Pancreas (tissue), 10 donors: ENCODE measurements around the gene FAM114A1. TPM values are rescaled to one million over a fixed set of nuclear protein-coding genes. Genes with fewer than 3 reads are reported as not detected.
A peak's percentile ranks its signal among the peaks of the same experiment; 100 is the strongest.

Experiments
- ATAC-seq, 4 donors: fragments of 200-7000 bp; cut with Tn5 transposase; one replicate each; pipeline versions ENCODE4 v1.8.0 to v1.9.1; 2020; ENCODE audit warnings: mild to moderate bottlenecking in 4 of 4, moderate library complexity in 4 of 4
- DNase-seq, 6 donors: peaks; one replicate each; pipeline ENCODE4 v3.0.0-alpha.2; 2020
- FAIRE-seq: peaks from 2 replicates; lab custom pipeline; 2012; peaks lifted over from hg19 to GRCh38; lab: Jason Lieb, UNC
- H3K27ac ChIP-seq, 4 donors: fragments of 200-600 bp; sonication (generic); 1 replicate in 3 of 4; 2 replicates in 1 of 4; pipeline versions ENCODE4 v1.5.0 to v1.8.0; 2020
- H3K27me3 ChIP-seq, 4 donors: fragments of 200-600 bp; one replicate each; pipeline ENCODE4 v1.8.0; 2021
- H3K36me3 ChIP-seq, 3 donors: fragments of 200-600 bp; sonication (generic) in 1 of 3; one replicate each; pipeline versions ENCODE4 v1.5.0 to v1.8.0; 2020 to 2021
- H3K4me1 ChIP-seq, 3 donors: fragments of 200-600 bp; one replicate each; pipeline ENCODE4 v1.8.0; 2021
- H3K4me3 ChIP-seq, 4 donors: fragments of 200-600 bp; sonication (generic) in 2 of 4; one replicate each; pipeline versions ENCODE4 v1.5.0 to v1.8.0; 2020 to 2021
- H3K9me3 ChIP-seq, 4 donors: fragments of 200-600 bp; one replicate each; pipeline ENCODE4 v1.8.0; 2021
- WGBS, 2 donors: extraction: QIAGEN DNeasy Blood & Tissue Kit; methylation state at CpG; one replicate each; pipeline ENCODE4 v1.1.7; 2013; 5-methylcytosine and 5-hydroxymethylcytosine counted together
- intact Hi-C, 3 donors: fragments of 100-400 bp; cut with DNase I; formaldehyde crosslinking; loops; one replicate each; pipeline versions ENCODE4 v1.11.1 to v1.14.2; 2022
- polyA plus RNA-seq, 2 donors: library from polyadenylated mRNA; stranded (reverse); fragments of 200-250 nt; gene quantifications; one replicate each; pipeline ENCODE4 v1.2.3, GENCODE V29; 2013
- total RNA-seq, 6 donors: library from RNA; stranded (reverse); fragmentation: NEBNext Ultra II Directional in 4 of 6; extraction: Animal tissue kit (Norgen Biotek cat#: 25700) in 4 of 6; gene quantifications; one replicate each; pipeline versions ENCODE4 v1.2.1 to v1.2.4, GENCODE V29; 2021 to 2023
- TF ChIP-seq, protein P1 (sequence below), 4 donors: fragments of 200-600 bp; sonication (generic) in 3 of 4; IDR thresholded peaks; one replicate each; pipeline versions ENCODE4 v1.5.0 to v1.8.0; 2021; ENCODE audit warnings: antibody characterized with exemption in 4 of 4
- donor health status: healthy with polysubstance abuse.
- donor health status: DM: no; HTN: no; CAD: no; lungs with moderate emphysema.
- donor health status: DM: no; HTN: no; CAD: no.
- donor health status: control.
- donor health status: control.
- donor health status: Bipolar disorder and iron deficiency.
- donor health status: DM: yes; HTN: yes; CAD: no.
- donor health status: DM: no; HTN: no; CAD: no.
- donor health status: DM: no; HTN: no; CAD: no.
- donor health status: DM: yes; HTN: yes; CAD: no.

The FAM114A1 gene
- total and polyA plus RNA-seq, 8 donors = 8.0 to 42.8 (median 20.3) TPM

DNA sequence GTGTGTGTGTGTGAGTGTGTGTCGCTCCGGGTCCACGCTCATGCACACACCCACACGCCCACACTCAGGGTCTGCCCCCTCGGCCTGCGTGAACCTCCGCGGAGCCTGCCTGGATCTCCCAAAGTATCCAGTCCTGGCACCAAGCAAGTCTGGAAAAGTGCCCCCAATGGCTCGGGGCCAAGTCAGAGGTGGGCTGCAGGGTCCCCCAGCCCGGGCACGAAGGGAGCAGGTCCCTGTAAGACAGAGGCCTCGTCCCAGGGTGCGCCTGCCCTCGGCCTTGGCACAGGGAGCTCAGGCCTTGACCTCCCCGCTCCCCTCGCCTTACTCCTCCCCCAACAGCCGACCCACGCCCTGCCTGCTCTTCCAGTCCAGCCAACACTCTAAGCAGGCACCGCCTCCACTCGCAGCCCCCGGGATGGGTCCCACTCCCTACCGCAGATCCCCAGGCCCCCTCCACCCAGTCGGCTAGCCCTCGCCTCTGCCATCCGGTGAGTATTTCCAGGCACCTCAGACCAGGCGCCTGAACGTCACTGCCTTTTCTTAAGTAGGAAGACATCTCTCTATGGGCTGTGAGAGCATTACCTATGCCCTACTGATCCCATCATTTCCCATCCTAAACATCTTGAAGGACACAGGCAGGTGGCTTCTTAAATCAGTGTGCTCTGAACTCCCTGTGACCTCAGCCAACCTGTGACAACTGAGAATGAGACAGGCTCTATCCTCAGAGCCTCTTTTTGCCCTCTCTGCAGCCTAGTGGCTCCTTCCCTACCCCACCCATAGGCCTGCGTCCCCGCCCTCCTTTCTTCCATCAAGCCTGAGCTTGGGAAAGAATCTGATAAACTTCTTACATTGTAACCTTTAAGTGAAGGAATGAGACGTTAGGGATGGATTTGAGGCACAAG, 704 bp downstream of the FAM114A1 start:
- intact Hi-C loops = loop anchor here in 1 of 3 donors (10.0 kb wide), 1 partner anchor 104 kb away; no protein-coding TSS in a partner anchor
- H3K27me3 ChIP-seq = no peaks in the 10 kb centered on the region
- H3K4me3 ChIP-seq = peak overlapping the region; percentile 63 to 83 (median 76)
- no peaks in the 10 kb centered on the region for H3K36me3 ChIP-seq
- 9 to 12% methylated on average over 27 to 30 of the region's 30 CpGs for WGBS, 2 donors
- FAIRE-seq (no peak), ATAC-seq (peak; percentile 30 to 56 (median 50)), DNase-seq (peak; percentile 34 to 86 (median 66))
- TF ChIP-seq, protein P1, sequence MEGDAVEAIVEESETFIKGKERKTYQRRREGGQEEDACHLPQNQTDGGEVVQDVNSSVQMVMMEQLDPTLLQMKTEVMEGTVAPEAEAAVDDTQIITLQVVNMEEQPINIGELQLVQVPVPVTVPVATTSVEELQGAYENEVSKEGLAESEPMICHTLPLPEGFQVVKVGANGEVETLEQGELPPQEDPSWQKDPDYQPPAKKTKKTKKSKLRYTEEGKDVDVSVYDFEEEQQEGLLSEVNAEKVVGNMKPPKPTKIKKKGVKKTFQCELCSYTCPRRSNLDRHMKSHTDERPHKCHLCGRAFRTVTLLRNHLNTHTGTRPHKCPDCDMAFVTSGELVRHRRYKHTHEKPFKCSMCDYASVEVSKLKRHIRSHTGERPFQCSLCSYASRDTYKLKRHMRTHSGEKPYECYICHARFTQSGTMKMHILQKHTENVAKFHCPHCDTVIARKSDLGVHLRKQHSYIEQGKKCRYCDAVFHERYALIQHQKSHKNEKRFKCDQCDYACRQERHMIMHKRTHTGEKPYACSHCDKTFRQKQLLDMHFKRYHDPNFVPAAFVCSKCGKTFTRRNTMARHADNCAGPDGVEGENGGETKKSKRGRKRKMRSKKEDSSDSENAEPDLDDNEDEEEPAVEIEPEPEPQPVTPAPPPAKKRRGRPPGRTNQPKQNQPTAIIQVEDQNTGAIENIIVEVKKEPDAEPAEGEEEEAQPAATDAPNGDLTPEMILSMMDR (IDR thresholded peaks at IDR 0.05) = no peak
- H3K27ac ChIP-seq = peak overlapping the region; percentile 70 to 95 (median 85)
- peaks cover 5 to 34% (median 13%) of the 10 kb centered on the region in 3 donors for H3K4me1 ChIP-seq
- H3K9me3 ChIP-seq = no peaks in the 10 kb centered on the region

DNA sequence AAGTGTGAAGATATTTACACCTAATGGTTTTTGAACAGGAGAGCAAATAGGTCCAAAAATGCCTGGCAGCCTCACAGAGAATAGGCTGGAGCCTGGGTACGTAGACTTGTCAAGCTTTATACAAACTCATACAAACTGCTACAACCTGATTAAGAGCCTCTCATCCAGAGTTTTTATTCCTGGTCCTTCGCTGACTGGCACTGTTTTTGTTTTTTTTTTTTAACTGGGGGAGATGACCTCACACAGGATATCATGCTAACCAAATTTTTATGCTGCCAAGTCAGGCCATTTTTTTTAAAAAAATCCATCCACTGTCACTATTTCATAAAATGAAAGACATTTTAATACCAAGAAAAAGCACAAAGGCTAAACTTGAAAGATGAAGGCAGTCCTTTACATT, 1.9 kb downstream of the FAM114A1 start:
- TF ChIP-seq, protein P1 (IDR thresholded peaks at IDR 0.05) = no peak
- intact Hi-C loops = loop anchor here in 1 of 3 donors (10.0 kb wide), 1 partner anchor 105 kb away; no protein-coding TSS in a partner anchor
- H3K36me3 ChIP-seq = no peaks in the 10 kb centered on the region
- FAIRE-seq = no peak
- H3K9me3 ChIP-seq = no peaks in the 10 kb centered on the region
- no peak for DNase-seq
- ATAC-seq = no peak
- H3K27ac ChIP-seq = peak overlapping the region in 2 of 4 donors; percentile 17 to 95
- H3K4me1 ChIP-seq = peaks cover 5 to 34% (median 16%) of the 10 kb centered on the region in 3 donors
- H3K4me3 ChIP-seq = peak overlapping the region in 1 of 4 donors; percentile 83
- 41 to 51% methylated on average over 2 of the region's 2 CpGs for WGBS, 2 donors
- no peaks in the 10 kb centered on the region for H3K27me3 ChIP-seq

DNA sequence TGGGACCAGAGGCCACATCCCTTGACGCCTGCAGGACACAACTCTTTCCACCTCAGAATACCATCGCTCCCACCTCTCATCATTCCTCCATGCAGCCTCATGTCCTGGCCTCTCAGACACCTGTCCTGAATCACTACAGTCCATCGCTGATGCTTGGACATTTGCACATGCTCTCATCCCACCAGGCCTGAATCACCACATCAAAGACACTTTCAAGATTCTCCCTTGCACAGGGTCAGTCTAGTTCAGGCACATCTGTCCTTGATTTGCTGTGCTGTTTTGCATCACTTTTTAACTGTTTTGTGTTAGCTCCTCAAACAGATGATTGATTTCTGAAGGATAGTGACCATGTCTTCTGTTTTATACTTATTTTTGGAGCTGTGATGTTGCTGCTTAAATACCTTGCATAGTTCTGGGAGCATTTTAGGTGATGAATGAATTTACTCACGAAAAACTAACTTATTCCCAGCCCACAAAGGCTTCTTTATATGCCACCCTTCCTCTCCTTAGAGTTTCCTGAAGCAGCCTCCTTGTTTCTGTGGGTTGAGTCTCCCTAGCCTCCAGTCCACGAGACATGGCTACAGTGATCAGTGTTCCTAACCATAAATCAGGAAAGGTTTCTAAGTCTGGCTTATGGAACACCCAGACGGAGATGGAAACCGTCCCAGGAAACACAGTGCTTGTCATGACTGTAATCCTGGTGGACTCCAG, 2.6 kb downstream of the FAM114A1 start:
- H3K4me3 ChIP-seq = no peak overlapping the region
- 73 to 83% methylated on average over 7 of the region's 7 CpGs for WGBS, 2 donors
- FAIRE-seq = no peak

DNA sequence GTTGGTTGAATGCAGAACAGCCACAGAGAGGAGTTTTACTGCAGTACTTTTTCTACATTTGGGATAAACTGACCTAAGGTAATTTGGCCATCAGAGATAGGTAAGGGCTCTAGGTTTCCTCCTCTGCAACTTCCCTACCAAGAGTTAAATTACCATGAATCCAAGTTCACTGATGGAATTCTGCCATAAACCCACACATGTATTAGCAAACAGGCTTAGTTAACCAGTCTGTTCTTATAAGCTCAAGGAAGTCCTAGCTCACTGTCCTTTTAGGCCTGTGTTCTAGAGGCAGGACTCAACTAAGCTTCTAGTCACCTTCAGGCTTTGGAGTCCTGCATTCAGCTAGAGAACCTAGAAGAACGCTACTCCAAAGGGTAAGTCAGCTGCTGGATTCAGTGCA, 4.0 kb downstream of the FAM114A1 start:
- no peak for DNase-seq
- intact Hi-C loops = no loop called here
- Histone ChIP-seq H3K4me3 (no peak overlapping the region), H3K4me1 (peaks cover 5 to 32% (median 16%) of the 10 kb centered on the region in 3 donors), H3K27me3 (no peaks in the 10 kb centered on the region), H3K9me3 (no peaks in the 10 kb centered on the region), H3K27ac (peak overlapping the region in 1 of 4 donors; percentile 59), H3K36me3 (no peaks in the 10 kb centered on the region)
- WGBS, 2 donors = 51 to 65% methylated on average over 1 of the region's 1 CpG
- no peak for ATAC-seq
- FAIRE-seq = no peak
- TF ChIP-seq, protein P1 (IDR thresholded peaks at IDR 0.05) = no peak

More for the DNA sequence above, 2.6 kb downstream of the FAM114A1 start:
- Histone ChIP-seq H3K27ac (no peak overlapping the region), H3K27me3 (no peaks in the 10 kb centered on the region), H3K36me3 (no peaks in the 10 kb centered on the region), H3K9me3 (no peaks in the 10 kb centered on the region), H3K4me1 (peaks cover 5 to 34% (median 16%) of the 10 kb centered on the region in 3 donors)
- intact Hi-C loops = no loop called here
- DNase-seq (no peak), ATAC-seq (no peak)
- TF ChIP-seq, protein P1 (IDR thresholded peaks at IDR 0.05) = no peak
